Common myeloid progenitor, CD34-positive (primary cell): ENCODE measurements around the gene RARS2.
A peak's percentile ranks its signal among the peaks of the same experiment; 100 is the strongest.
"Not testable (repeated sequence)": the region's sequence is repeated elsewhere in the genome, so short reads cannot be mapped to it uniquely, and the experiment has no call there.

Experiments
- CTCF ChIA-PET: fragments of 350-600 bp; sonication (Branson Sonifier 250); formaldehyde crosslinking; loops from one replicate; lab custom pipeline; 2021; ENCODE audit warnings: antibody characterized with exemption; lab: Charles Lee
- POLR2A ChIA-PET: fragments of 350-600 bp; sonication (Branson Sonifier 250); formaldehyde crosslinking; loops from one replicate; lab custom pipeline; 2021; ENCODE audit warnings: antibody characterized with exemption; lab: Charles Lee
- DNase-seq, 3 donors: peaks; one replicate each; pipeline versions ENCODE4 v3.0.0 to v3.0.0-alpha.2; 2013
- H3K27ac ChIP-seq, 2 experiments: 1 replicate in 1 of 2; 2 replicates in 1 of 2; pipeline ENCODE4 v1.7.0; 2013; ENCODE audit warnings: inconsistent platforms in 2 of 2, low read length in 2 of 2, mild to moderate bottlenecking in 2 of 2, low read depth in 1 of 2, moderate library complexity in 1 of 2; ENCODE audit not compliant: severe bottlenecking in 2 of 2, insufficient read depth in 1 of 2, poor library complexity in 1 of 2
- H3K27me3 ChIP-seq, 5 experiments: replicated peaks in 2 of 5; 1 replicate in 3 of 5; 2 replicates in 2 of 5; pipeline versions ENCODE4 v1.6.1 to v1.7.0; 2013; ENCODE audit warnings: low read length in 4 of 5, mild to moderate bottlenecking in 2 of 5, moderate library complexity in 2 of 5, inconsistent platforms in 1 of 5; ENCODE audit not compliant: insufficient read depth in 5 of 5, control insufficient read depth in 4 of 5
- H3K36me3 ChIP-seq, 4 experiments: 1 replicate in 2 of 4; 2 replicates in 2 of 4; pipeline versions ENCODE4 v1.6.1 to v1.7.0; 2013; ENCODE audit warnings: low read length in 3 of 4, control low read depth in 1 of 4, mild to moderate bottlenecking in 1 of 4; ENCODE audit not compliant: control insufficient read depth in 4 of 4, insufficient read depth in 4 of 4
- H3K4me1 ChIP-seq, 4 experiments: 1 replicate in 3 of 4; 2 replicates in 1 of 4; pipeline versions ENCODE4 v1.6.1 to v1.7.1; 2013; ENCODE audit warnings: low read length in 3 of 4, mild to moderate bottlenecking in 3 of 4, control low read depth in 1 of 4, inconsistent platforms in 1 of 4, moderate library complexity in 1 of 4; ENCODE audit not compliant: control insufficient read depth in 4 of 4, insufficient read depth in 4 of 4; ENCODE audit errors: control extremely low read depth in 1 of 4
- H3K4me3 ChIP-seq, 7 experiments: 1 replicate in 4 of 7; 2 replicates in 3 of 7; pipeline versions ENCODE4 v1.5.1 to v1.7.0; 2013; ENCODE audit warnings: mild to moderate bottlenecking in 7 of 7, low read length in 6 of 7, moderate library complexity in 6 of 7, inconsistent platforms in 2 of 7, low read depth in 2 of 7, control low read depth in 1 of 7; ENCODE audit not compliant: insufficient read depth in 4 of 7, control insufficient read depth in 1 of 7; ENCODE audit errors: extremely low read depth in 1 of 7
- H3K9me3 ChIP-seq, 5 experiments: 1 replicate in 4 of 5; 2 replicates in 1 of 5; pipeline versions ENCODE4 v1.6.1 to v1.7.1; 2013; ENCODE audit warnings: low read length in 4 of 5, mild to moderate bottlenecking in 2 of 5, inconsistent platforms in 1 of 5, low read depth in 1 of 5, moderate library complexity in 1 of 5; ENCODE audit not compliant: control insufficient read depth in 4 of 5, insufficient read depth in 2 of 5; ENCODE audit errors: control extremely low read depth in 1 of 5
- WGBS: methylation state at CpG from one replicate; pipeline ENCODE4 v1.1.5; 2013; ENCODE audit not compliant: insufficient coverage; 5-methylcytosine and 5-hydroxymethylcytosine counted together

Gene RARS2

GRCh38 chr6:87628424-87628823 is 38.6 kb upstream of the RARS2 start:
- H3K4me3 ChIP-seq, result no peak overlapping the region
- 38% methylated on average over 1 of the region's 2 CpGs for WGBS
- CTCF ChIA-PET, result interaction anchor here (1.4 kb wide), 2 partner anchors 9 to 12 kb away, joined by 3 to 4 read pairs; no protein-coding TSS in a partner anchor

DNA sequence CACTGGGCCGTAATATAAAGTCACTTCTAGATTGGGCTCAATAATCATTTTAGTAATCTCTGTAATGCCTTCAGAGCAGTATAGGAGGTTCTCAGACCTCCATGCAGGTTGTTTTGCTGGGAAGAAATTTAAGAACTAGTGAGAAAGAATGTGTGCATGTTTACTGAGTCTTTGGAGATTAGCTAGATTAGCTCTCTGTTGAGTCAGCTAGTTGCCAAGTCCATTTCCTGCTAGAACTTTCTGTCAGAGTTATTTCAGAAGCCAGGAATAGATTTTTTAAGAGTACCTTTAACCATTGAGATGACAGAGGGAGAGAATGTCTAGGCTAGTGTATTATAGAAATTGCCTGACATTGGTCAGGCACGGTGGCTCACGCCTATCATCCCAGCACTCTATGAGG is 33.5 kb upstream of the RARS2 start:
- WGBS, result no CpG with 5 or more reads among the region's 3 CpGs
- ChIA-PET CTCF (no interaction called here), POLR2A (no interaction called here)
- Histone ChIP-seq H3K4me1 (no peaks in the 10 kb centered on the region), H3K9me3 (no peaks in the 10 kb centered on the region), H3K4me3 (no peak overlapping the region), H3K27me3 (no peaks in the 10 kb centered on the region), H3K27ac (no peak overlapping the region), H3K36me3 (peaks cover 0 to 11% (median 5%) of the 10 kb centered on the region in 4 experiments)
- no peak for DNase-seq

More at GRCh38 chr6:87628424-87628823, 38.6 kb upstream of the RARS2 start:
- H3K4me1 ChIP-seq, result no peaks in the 10 kb centered on the region
- POLR2A ChIA-PET, result no interaction called here
- H3K27me3 ChIP-seq, result no peaks in the 10 kb centered on the region
- peak in 1 of 3 donors; percentile 2 for DNase-seq
- no peaks in the 10 kb centered on the region for H3K9me3 ChIP-seq
- peaks cover 0 to 10% (median 4%) of the 10 kb centered on the region in 4 experiments for H3K36me3 ChIP-seq
- no peak overlapping the region for H3K27ac ChIP-seq

DNA sequence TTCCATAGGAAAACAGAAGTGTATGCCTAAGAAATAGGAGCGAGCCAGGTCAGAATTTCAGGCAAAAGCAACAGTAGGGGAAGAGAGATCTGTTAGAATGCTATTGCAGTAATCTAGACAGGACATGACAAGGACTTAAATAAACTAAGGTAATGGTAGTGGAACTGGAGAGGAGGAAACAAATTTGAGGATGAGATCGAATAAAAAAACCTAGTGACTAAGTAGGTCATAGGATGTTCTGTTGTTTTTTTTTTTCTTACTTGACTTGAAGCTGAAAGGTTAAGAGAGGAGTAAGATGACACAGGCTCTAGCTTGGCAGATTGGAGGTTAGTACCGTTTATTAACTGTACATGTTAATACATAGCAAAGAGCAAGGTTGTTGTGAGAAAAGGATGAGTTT is 28.7 kb upstream of the RARS2 start:
- CTCF ChIA-PET, result no interaction called here
- Histone ChIP-seq H3K27me3 (no peaks in the 10 kb centered on the region), H3K4me1 (no peaks in the 10 kb centered on the region), H3K9me3 (no peaks in the 10 kb centered on the region), H3K4me3 (no peak overlapping the region), H3K27ac (no peak overlapping the region), H3K36me3 (peaks cover 2 to 18% (median 9%) of the 10 kb centered on the region in 4 experiments)
- DNase-seq, result no peak
- WGBS, result 100% methylated on average over 2 of the region's 3 CpGs
- POLR2A ChIA-PET, result interaction anchor here (0.6 kb wide), 1 partner anchor 1942 kb away, joined by 3 read pairs; no protein-coding TSS in a partner anchor

- no peak for DNase-seq
- CTCF ChIA-PET, result interaction anchor here (1.4 kb wide), 1 partner anchor 11 kb away, joined by 3 read pairs; no protein-coding TSS in a partner anchor
- peaks cover 7 to 27% (median 13%) of the 10 kb centered on the region in 4 experiments for H3K36me3 ChIP-seq
- H3K4me3 ChIP-seq, result no peak overlapping the region
- no peak overlapping the region for H3K27ac ChIP-seq
- WGBS, result 100% methylated on average over 1 of the region's 4 CpGs
- no peaks in the 10 kb centered on the region for H3K9me3 ChIP-seq
- no peaks in the 10 kb centered on the region for H3K27me3 ChIP-seq
- no peaks in the 10 kb centered on the region for H3K4me1 ChIP-seq
- POLR2A ChIA-PET, result no interaction called here
These were observed 27.6 kb upstream of the RARS2 start for GRCh38 chr6:87617405-87617804.

- DNase-seq, H3K27ac ChIP-seq, H3K9me3 ChIP-seq, H3K4me1 ChIP-seq, H3K4me3 ChIP-seq, H3K27me3 ChIP-seq, CTCF ChIA-PET, POLR2A ChIA-PET: not testable (repeated sequence)
- H3K36me3 ChIP-seq, result peaks cover 5 to 35% (median 13%) of the 10 kb centered on the region in 4 experiments
- 100% methylated on average over 1 of the region's 2 CpGs for WGBS
These were observed 23.2 kb upstream of the RARS2 start for GRCh38 chr6:87613018-87613417.

- POLR2A ChIA-PET, result no interaction called here
- CTCF ChIA-PET, result no interaction called here
- Histone ChIP-seq H3K27me3 (no peaks in the 10 kb centered on the region), H3K27ac (no peak overlapping the region), H3K4me3 (no peak overlapping the region), H3K9me3 (no peaks in the 10 kb centered on the region), H3K4me1 (no peaks in the 10 kb centered on the region), H3K36me3 (peaks cover 5 to 30% (median 15%) of the 10 kb centered on the region in 4 experiments)
- DNase-seq, result no peak
- WGBS, result no CpG with 5 or more reads among the region's 3 CpGs
These were observed 19.0 kb upstream of the RARS2 start for GRCh38 chr6:87608802-87609201.

- Histone ChIP-seq H3K27ac (no peak overlapping the region), H3K4me1 (no peaks in the 10 kb centered on the region), H3K9me3 (no peaks in the 10 kb centered on the region), H3K4me3 (no peak overlapping the region), H3K36me3 (peaks cover 0 to 18% (median 11%) of the 10 kb centered on the region in 4 experiments), H3K27me3 (no peaks in the 10 kb centered on the region)
- WGBS, result no CpG with 5 or more reads among the region's 2 CpGs
- POLR2A ChIA-PET, result interaction anchor here (0.6 to 0.9 kb wide), 2 partner anchors 10 to 618 kb away, joined by 3 to 4 read pairs; no protein-coding TSS in a partner anchor
- no peak for DNase-seq
- CTCF ChIA-PET, result interaction anchor here (0.6 kb wide), 1 partner anchor 14 kb away, joined by 3 read pairs; no protein-coding TSS in a partner anchor
These were observed 16.4 kb upstream of the RARS2 start for GRCh38 chr6:87606199-87606598.
